A204.1 (cell line): Measurements from ENCODE around the gene TBC1D9B.
"Not testable (repeated sequence)": the region's sequence is repeated elsewhere in the genome, so short reads cannot be mapped to it uniquely, and the experiment has no call there.

Source experiments
- FAIRE-seq: peaks from 2 replicates; lab custom pipeline; 2012; peaks lifted over from hg19 to GRCh38; lab: Jason Lieb, UNC

TBC1D9B gene

DNA sequence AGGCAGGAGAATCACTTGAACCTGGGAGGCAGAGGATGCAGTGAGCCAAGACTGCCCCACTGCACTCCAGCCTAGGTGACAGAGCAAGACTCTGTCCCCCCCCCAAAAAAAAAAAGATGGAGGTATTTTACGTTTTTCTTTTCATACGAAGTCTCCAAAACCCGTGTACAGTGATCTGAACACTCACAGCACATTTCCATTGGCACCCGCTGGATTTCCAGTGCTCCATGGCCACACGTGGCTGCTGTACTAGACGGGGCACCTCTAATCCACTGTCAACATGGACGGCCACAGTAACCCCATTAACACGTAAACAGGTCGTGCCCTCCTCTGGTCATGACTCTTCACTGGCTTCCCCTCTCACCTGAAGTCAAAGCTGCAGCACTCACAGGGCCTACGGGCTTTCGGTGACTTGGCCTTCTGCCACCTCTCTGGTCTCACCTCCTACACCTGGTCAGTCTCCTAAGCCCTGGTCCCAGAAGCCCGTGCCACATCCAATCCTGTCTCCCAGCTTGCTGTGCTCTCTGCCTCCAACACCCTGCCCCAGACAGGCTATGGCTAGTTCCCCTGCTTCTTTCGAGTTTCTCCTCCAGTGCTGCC lies 22.1 kb downstream of the TBC1D9B start:
- FAIRE-seq = no peak

DNA sequence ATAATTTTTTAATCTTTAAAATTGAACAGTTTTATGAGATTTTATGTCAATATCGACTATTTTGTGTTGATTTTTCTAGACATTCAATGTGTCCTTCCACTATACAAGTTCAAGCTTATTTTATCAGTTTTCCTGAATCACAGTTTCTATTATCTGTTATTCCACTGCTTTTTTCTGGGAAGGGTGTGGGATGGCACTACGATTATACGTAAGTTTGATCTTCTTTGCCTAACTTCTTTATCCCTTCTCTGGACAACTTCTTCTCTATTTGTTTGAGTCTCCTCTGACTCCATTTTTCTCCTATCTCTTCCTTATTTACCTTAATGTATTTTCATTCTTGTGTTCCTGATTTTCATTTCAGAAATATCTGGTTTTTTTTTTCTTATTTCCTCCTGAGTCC lies 24.5 kb downstream of the TBC1D9B start:
- FAIRE-seq = no peak

GRCh38 chr5:179882338-179882737 lies 25.4 kb downstream of the TBC1D9B start:
- FAIRE-seq = no peak

DNA sequence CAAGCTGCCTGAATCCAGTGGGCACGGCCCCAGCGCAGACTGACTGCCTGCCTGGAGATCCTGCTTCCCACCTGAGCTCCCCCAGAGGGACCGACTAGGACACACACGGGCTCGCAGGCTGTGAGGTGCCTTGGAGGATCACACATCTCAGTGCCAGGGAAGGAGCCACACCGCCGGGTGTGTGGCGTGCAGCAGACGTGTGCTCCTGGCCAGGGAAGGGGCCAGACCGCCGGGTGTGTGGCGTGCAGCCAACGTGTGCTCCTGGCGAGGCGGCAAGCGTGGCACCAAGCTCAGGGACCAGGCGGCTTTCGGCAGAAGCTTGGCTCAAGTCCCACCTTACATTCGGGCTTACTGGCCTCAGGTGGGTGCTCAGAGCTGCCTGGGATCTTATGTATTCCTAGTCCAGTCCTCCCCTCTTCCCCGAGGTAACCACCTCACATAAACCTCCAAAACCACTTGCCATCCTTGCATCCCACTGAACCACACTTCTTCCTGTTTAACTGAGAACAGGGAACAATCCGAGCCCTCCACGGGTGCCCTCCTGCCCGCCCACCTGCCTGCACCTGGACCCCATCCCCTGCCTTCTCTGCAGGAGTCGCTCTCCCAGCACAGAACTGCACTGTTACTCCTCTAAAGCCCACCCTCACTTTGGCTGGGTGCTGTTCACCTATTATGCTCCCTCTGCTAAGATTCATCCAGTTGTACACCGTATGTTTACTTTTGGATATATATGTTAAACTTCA lies 26.7 kb downstream of the TBC1D9B start:
- FAIRE-seq = no peak

DNA sequence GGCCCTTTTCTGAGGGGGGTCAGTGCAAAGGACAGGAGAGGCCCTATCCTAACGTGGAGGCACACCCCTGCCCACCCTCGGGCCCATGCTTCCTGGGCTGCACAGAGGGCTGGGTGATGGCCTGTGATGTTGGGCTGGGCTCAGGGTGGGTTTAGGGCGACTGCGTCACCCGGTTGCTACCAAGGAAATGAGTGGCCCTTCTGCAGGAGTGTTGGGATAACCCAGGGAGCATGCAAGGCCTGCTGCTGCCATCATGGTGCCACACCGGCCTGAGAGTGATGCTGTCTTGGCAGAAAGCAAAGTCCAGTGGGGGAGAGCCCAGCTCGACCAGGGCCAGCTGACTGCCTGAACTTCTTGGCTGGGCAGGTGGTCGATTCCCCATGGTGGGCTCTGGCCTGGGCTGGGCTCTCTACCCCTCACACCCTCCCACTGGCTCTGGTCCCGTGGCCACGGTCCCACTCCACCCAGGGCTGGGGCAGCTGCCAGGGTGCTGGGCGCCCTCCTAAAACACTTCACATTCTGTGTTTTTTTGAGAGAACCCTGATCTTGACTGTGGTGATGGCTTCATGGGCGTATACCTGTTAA lies 27.5 kb downstream of the TBC1D9B start:
- FAIRE-seq = no peak

GRCh38 chr5:179879690-179880010 lies 28.0 kb downstream of the TBC1D9B start:
- no peak for FAIRE-seq

DNA sequence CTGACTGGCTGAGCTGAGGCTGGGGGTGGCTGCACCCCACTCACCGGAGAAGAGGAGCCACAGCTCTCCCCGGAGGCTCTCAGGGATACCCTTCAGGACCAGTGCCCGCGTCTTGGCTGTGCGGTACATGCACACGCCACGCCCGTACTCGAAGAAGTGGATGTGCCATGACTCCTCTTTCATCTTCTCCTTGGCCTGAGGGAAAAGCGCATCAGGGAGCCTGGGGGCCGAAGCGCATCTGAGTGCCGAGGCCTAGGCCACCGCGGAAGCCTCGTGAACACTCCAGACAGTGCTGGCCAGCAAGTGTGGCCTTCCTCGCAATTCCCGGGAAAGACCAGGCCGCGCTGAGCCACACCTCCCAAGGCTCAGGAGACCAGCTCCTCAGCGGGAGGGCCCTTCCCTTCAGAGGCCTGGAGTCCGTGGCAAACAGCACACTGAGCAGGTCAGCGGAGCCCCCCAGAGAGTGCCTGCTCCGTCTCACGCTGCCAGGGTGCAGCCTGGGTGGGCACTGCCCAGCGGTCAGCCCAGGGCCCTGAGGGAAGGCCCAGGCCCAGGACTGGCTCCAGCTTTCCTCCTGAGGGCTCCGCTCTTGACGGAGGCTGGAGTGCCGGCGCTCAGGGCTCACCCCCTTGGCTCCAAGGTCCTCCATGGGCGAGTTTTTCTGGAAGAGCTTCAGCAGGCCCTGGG lies 28.6 kb downstream of the TBC1D9B start:
- FAIRE-seq = no peak

GRCh38 chr5:179878222-179879002 lies 29.3 kb downstream of the TBC1D9B start:
- no peak for FAIRE-seq

- FAIRE-seq = no peak
Observed at GRCh38 chr5:179876610-179876952, 31.1 kb downstream of the TBC1D9B start.

DNA sequence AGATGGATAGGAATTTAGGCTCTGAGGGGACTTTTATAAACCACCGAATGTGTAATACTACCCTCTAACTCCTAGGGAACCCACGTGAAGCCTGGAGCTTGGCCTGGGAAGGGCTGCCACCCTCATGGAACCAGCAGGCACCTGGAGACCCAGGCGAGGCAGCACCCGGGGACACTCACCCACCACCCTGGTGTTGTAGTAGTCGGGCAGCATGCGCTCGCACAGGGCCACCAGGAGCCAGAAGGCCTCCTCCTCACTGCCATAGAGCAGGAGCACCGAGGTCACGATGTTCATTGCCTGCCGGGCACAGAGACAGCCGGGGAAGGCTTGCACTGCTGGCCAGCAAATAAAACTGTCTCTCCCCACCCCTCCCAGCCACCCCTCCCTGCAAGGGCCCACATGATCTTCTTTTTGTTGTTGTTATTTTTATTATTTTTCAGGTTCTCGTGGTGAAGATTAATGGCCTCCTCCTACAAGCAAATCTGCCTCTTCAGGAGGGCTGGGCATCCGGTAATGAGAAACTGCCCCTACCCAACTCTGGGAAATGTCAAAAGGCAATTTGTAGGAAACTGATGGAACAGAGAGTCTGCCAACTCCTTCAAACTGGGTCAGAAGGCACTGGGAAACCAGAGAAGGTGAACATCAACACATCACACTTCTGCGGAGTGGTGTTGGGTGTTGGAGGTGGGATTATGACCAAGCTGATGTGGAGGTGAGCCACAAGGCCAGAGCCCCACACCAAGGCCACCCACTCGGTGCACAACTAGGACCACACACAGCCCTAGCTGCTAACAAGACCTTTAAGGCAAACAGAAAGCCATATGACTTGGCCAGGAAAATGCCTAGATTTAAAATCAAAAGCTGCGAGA lies 31.7 kb downstream of the TBC1D9B start:
- FAIRE-seq = no peak

GRCh38 chr5:179874536-179875292 lies 33.0 kb downstream of the TBC1D9B start:
- FAIRE-seq = no peak

GRCh38 chr5:179874136-179874535 lies 33.6 kb downstream of the TBC1D9B start:
- FAIRE-seq = no peak

- no peak for FAIRE-seq
Observed at GRCh38 chr5:179873588-179874110, 34.0 kb downstream of the TBC1D9B start.

DNA sequence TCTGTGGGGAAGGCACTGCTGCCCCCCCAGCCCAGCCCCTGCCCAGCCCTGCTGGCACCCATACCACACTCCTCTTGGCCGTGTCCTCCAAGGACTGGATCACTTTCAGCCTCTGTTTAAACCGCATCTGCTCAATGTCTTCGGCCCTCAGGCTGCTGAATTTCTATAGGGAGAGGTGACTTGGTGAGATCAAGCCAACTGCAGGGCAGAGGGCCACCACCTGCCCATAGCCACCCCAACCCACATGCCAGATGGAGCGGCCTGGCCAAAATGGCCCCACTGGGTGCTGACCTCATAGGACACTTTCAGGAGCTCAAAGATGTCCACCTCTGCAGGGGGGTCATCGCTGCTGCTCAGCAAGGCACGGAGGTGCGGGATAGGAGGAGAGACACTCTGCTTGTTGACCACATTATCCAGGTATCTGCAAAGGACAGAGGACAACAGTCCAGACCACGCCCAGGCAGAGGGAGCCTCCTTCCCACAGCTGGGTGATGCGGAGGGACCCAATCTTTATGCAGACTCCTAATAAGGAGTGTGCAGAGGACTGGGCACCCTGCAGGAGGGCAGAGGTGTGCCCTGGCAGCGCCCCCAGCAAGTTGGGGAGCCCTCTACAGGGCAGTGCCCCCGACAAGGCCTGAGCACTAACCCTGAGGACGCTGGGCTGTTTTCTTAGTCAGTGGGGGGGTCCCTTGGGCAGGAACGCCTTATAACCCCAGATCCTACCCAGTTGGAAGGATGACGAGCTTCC lies 34.7 kb downstream of the TBC1D9B start:
- no peak for FAIRE-seq

DNA sequence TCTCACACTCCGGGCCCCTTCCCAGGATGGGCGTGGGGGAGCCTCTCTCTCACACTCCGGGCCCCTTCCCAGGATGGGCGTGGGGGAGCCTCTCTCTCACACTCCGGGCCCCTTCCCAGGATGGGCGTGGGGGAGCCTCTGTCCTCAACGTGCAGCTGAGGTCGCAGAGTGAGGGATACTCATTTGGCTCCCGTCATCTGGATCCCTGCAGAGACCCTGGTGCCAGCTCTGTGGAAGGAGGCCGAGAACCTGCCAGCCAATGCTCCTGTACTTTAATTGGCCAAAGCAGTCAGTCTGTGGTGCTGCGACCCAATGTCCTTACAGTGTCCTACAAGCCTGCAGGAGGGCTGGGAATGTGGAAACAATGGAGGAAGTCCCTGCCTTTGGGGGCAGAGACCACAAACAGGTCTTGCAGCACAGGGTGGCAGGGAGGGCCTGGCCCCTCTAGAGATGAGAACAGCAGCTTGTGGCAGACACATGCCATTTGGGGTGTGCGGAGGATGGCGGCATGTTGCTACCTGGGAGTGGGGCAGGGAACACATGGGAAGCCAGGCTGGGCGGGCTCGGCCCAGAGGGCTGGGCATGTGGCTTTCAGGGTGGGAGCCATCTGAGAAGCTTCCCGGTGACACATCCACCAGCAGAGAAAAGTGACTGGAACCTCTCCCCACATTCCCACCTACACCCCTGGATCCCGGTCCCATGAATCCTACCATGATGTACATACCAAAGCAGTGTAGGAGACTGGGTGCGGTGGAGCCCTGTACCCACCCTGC lies 35.5 kb downstream of the TBC1D9B start:
- FAIRE-seq = no peak

GRCh38 chr5:179871533-179871932 lies 36.2 kb downstream of the TBC1D9B start:
- FAIRE-seq = not testable (repeated sequence)

- no peak for FAIRE-seq
Observed at GRCh38 chr5:179870952-179871351, 36.7 kb downstream of the TBC1D9B start.

DNA sequence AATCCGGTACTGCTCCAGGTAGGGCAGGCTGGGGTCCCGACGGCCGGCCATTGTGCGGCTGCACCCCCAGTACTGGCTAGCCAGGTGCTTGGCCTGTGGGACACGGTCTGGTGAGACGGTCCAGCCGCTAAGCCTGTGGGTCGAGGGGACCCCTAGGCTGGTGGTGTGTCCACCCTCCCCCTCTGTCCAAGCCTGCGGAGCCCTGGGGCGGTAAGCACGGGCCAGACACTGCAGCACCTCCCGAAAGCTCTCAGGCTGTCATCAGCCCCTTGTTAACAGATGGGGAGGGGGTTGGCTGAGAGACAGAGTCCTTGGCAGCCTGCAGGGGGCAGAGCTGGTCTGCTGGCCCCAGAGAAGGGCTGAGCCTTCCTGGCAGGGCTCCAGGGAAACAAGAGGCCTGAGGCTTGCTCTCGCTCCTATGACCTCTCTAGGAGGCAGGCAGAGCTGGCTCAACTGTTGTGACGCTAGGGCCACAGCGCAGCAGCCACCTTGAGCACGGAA lies 37.2 kb downstream of the TBC1D9B start:
- no peak for FAIRE-seq
